ENCODE measurements around the gene PIGU.

The PIGU gene

DNA sequence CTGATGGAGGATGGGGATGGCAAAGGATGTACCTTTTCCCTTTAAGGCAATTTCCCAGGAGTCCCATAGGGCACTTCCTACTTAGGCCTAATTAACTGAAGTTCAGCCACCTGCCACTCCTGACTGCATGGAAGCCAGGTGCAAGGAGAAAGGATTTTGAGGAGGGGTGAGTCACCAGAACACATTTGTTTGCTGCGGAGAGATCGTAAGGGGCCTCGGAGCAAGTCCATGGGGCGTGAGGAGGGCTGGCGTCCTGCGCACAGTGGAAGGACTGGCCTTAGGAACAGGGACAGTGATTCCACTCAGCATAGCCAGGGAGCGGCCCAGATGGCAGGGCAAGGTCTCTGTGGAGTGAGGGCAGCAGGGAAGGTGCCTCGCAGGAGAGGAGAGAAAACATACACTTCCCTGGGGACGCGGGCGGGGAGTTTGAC is 130.1 kb downstream of the PIGU start:
- no peak overlapping the region for H2BK120ac ChIP-seq (ENCODE audit: low read depth, low read length)
- H2BK15ac ChIP-seq (replicated peaks; ENCODE audit: low read depth) = no peak overlapping the region
- no peak for DNase-seq

GRCh38 chr20:34544109-34544796 is 132.6 kb downstream of the PIGU start:
- Histone ChIP-seq H3K56ac (ENCODE audit: low read length) (peak overlapping the region; percentile 44), H3K4ac (ENCODE audit: low read depth, low read length) (no peak overlapping the region), H4K8ac (ENCODE audit: low read depth, low read length) (no peak overlapping the region), H3K79me1 (ENCODE audit: low read length) (no peaks in the 10 kb centered on the region), H3K9ac (ENCODE audit: low read length) (peak overlapping the region; percentile 60), H3K4me2 (ENCODE audit: low read length) (peak overlapping the region; percentile 64), H2BK5ac (ENCODE audit: low read length) (no peak overlapping the region), H2AK5ac (ENCODE audit: low read length) (no peak overlapping the region), H3K18ac (ENCODE audit: low read length) (no peak overlapping the region), H3K4me3 (ENCODE audit: low read length) (peak overlapping the region; percentile 27), H2BK15ac (replicated peaks; ENCODE audit: low read depth) (no peak overlapping the region), H3K23ac (ENCODE audit: low read length) (no peak overlapping the region), H3K4me1 (ENCODE audit: control insufficient read depth, low read depth, low read length) (no peaks in the 10 kb centered on the region), H3K27ac (ENCODE audit: low read depth, low read length) (no peak overlapping the region), H2BK120ac (ENCODE audit: low read depth, low read length) (no peak overlapping the region), H3K79me2 (ENCODE audit: control insufficient read depth, insufficient read depth, low read length) (no peaks in the 10 kb centered on the region), H3K27me3 (ENCODE audit: insufficient read depth, low read length, poor library complexity) (no peaks in the 10 kb centered on the region), H4K5ac (ENCODE audit: low read length) (no peak overlapping the region), H3K36me3 (ENCODE audit: control insufficient read depth, insufficient read depth, low read length) (no peaks in the 10 kb centered on the region)
- peak; percentile 53 for DNase-seq
- no CpG with 5 or more reads among the region's 19 CpGs for WGBS (ENCODE audit: extremely low coverage, insufficient coverage, low lambda C conversion rate)

More for the DNA sequence above, 130.1 kb downstream of the PIGU start:
- Histone ChIP-seq H3K56ac (ENCODE audit: low read length) (no peak overlapping the region), H4K8ac (ENCODE audit: low read depth, low read length) (no peak overlapping the region), H3K4me2 (ENCODE audit: low read length) (no peak overlapping the region), H3K23ac (ENCODE audit: low read length) (no peak overlapping the region), H3K79me2 (ENCODE audit: control insufficient read depth, insufficient read depth, low read length) (no peaks in the 10 kb centered on the region), H4K5ac (ENCODE audit: low read length) (no peak overlapping the region), H3K4me1 (ENCODE audit: control insufficient read depth, low read depth, low read length) (peaks cover 2% of the 10 kb centered on the region), H3K27ac (ENCODE audit: low read depth, low read length) (no peak overlapping the region), H3K9ac (ENCODE audit: low read length) (no peak overlapping the region), H2AK5ac (ENCODE audit: low read length) (no peak overlapping the region), H3K79me1 (ENCODE audit: low read length) (no peaks in the 10 kb centered on the region), H2BK5ac (ENCODE audit: low read length) (no peak overlapping the region), H3K4ac (ENCODE audit: low read depth, low read length) (no peak overlapping the region), H3K27me3 (ENCODE audit: insufficient read depth, low read length, poor library complexity) (no peaks in the 10 kb centered on the region), H3K4me3 (ENCODE audit: low read length) (no peak overlapping the region), H3K18ac (ENCODE audit: low read length) (no peak overlapping the region), H3K36me3 (ENCODE audit: control insufficient read depth, insufficient read depth, low read length) (no peaks in the 10 kb centered on the region)
- WGBS (ENCODE audit: extremely low coverage, insufficient coverage, low lambda C conversion rate) = no CpG with 5 or more reads among the region's 11 CpGs

GRCh38 chr20:34543463-34544056 is 133.3 kb downstream of the PIGU start:
- no peak overlapping the region for H3K18ac ChIP-seq (ENCODE audit: low read length)
- no peak overlapping the region for H2AK5ac ChIP-seq (ENCODE audit: low read length)
- no peak overlapping the region for H3K4me2 ChIP-seq (ENCODE audit: low read length)
- H2BK15ac ChIP-seq (replicated peaks; ENCODE audit: low read depth) = no peak overlapping the region
- no peak overlapping the region for H3K4ac ChIP-seq (ENCODE audit: low read depth, low read length)
- H3K4me1 ChIP-seq (ENCODE audit: control insufficient read depth, low read depth, low read length) = no peaks in the 10 kb centered on the region
- no peak overlapping the region for H3K27ac ChIP-seq (ENCODE audit: low read depth, low read length)
- WGBS (ENCODE audit: extremely low coverage, insufficient coverage, low lambda C conversion rate) = no CpG with 5 or more reads among the region's 12 CpGs
- H3K23ac ChIP-seq (ENCODE audit: low read length) = no peak overlapping the region
- H3K56ac ChIP-seq (ENCODE audit: low read length) = no peak overlapping the region
- no peak overlapping the region for H4K5ac ChIP-seq (ENCODE audit: low read length)
- H3K79me2 ChIP-seq (ENCODE audit: control insufficient read depth, insufficient read depth, low read length) = no peaks in the 10 kb centered on the region
- no peak overlapping the region for H2BK120ac ChIP-seq (ENCODE audit: low read depth, low read length)
- no peak overlapping the region for H2BK5ac ChIP-seq (ENCODE audit: low read length)
- H3K9ac ChIP-seq (ENCODE audit: low read length) = no peak overlapping the region
- DNase-seq = no peak
- H4K8ac ChIP-seq (ENCODE audit: low read depth, low read length) = no peak overlapping the region
- H3K36me3 ChIP-seq (ENCODE audit: control insufficient read depth, insufficient read depth, low read length) = no peaks in the 10 kb centered on the region
- no peaks in the 10 kb centered on the region for H3K27me3 ChIP-seq (ENCODE audit: insufficient read depth, low read length, poor library complexity)
- no peaks in the 10 kb centered on the region for H3K79me1 ChIP-seq (ENCODE audit: low read length)
- H3K4me3 ChIP-seq (ENCODE audit: low read length) = no peak overlapping the region

- H3K79me2 ChIP-seq (ENCODE audit: control insufficient read depth, insufficient read depth, low read length) = no peaks in the 10 kb centered on the region
- H2BK15ac ChIP-seq (replicated peaks; ENCODE audit: low read depth) = no peak overlapping the region
- no peak overlapping the region for H3K4ac ChIP-seq (ENCODE audit: low read depth, low read length)
- no peak overlapping the region for H3K4me3 ChIP-seq (ENCODE audit: low read length)
- H3K27me3 ChIP-seq (ENCODE audit: insufficient read depth, low read length, poor library complexity) = no peaks in the 10 kb centered on the region
- no peaks in the 10 kb centered on the region for H3K36me3 ChIP-seq (ENCODE audit: control insufficient read depth, insufficient read depth, low read length)
- H2BK5ac ChIP-seq (ENCODE audit: low read length) = no peak overlapping the region
- H4K8ac ChIP-seq (ENCODE audit: low read depth, low read length) = no peak overlapping the region
- H3K9ac ChIP-seq (ENCODE audit: low read length) = no peak overlapping the region
- no peak for DNase-seq
- H3K27ac ChIP-seq (ENCODE audit: low read depth, low read length) = no peak overlapping the region
- no peak overlapping the region for H3K23ac ChIP-seq (ENCODE audit: low read length)
- WGBS (ENCODE audit: extremely low coverage, insufficient coverage, low lambda C conversion rate) = no CpG with 5 or more reads among the region's 6 CpGs
- H2BK120ac ChIP-seq (ENCODE audit: low read depth, low read length) = no peak overlapping the region
- H3K18ac ChIP-seq (ENCODE audit: low read length) = no peak overlapping the region
- no peak overlapping the region for H3K56ac ChIP-seq (ENCODE audit: low read length)
- H2AK5ac ChIP-seq (ENCODE audit: low read length) = no peak overlapping the region
- no peak overlapping the region for H3K4me2 ChIP-seq (ENCODE audit: low read length)
- no peaks in the 10 kb centered on the region for H3K79me1 ChIP-seq (ENCODE audit: low read length)
- no peaks in the 10 kb centered on the region for H3K4me1 ChIP-seq (ENCODE audit: control insufficient read depth, low read depth, low read length)
- no peak overlapping the region for H4K5ac ChIP-seq (ENCODE audit: low read length)
Measured at GRCh38 chr20:34542439-34542838, 134.5 kb downstream of the PIGU start.

DNA sequence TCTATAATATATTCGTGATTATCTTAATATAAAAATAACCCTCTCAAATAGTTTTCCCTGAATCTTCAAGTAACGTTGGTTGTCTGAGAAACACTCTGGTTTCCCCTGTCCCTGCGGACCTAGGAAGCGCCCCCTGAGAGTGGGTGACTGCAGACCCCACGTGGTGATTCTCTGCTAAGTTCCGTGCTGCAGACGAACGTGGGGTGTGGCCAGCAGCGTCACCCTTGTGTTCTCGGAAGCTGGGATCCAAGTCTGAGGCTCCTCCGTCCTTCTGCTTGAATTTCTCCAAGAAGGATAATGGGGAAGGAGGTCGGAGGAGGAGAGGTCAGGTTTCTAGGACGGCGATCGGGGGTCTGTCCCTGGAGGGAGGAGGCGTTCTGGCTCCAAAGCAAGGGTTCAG is 135.0 kb downstream of the PIGU start:
- no CpG with 5 or more reads among the region's 16 CpGs for WGBS (ENCODE audit: extremely low coverage, insufficient coverage, low lambda C conversion rate)
- no peak overlapping the region for H2BK120ac ChIP-seq (ENCODE audit: low read depth, low read length)
- no peak overlapping the region for H3K23ac ChIP-seq (ENCODE audit: low read length)
- no peak overlapping the region for H3K27ac ChIP-seq (ENCODE audit: low read depth, low read length)
- H3K4me1 ChIP-seq (ENCODE audit: control insufficient read depth, low read depth, low read length) = no peaks in the 10 kb centered on the region
- H3K56ac ChIP-seq (ENCODE audit: low read length) = no peak overlapping the region
- no peak overlapping the region for H3K9ac ChIP-seq (ENCODE audit: low read length)
- no peak overlapping the region for H2BK15ac ChIP-seq (replicated peaks; ENCODE audit: low read depth)
- no peaks in the 10 kb centered on the region for H3K79me2 ChIP-seq (ENCODE audit: control insufficient read depth, insufficient read depth, low read length)
- no peaks in the 10 kb centered on the region for H3K36me3 ChIP-seq (ENCODE audit: control insufficient read depth, insufficient read depth, low read length)
- H4K8ac ChIP-seq (ENCODE audit: low read depth, low read length) = no peak overlapping the region
- no peak overlapping the region for H2AK5ac ChIP-seq (ENCODE audit: low read length)
- H2BK5ac ChIP-seq (ENCODE audit: low read length) = no peak overlapping the region
- H3K79me1 ChIP-seq (ENCODE audit: low read length) = no peaks in the 10 kb centered on the region
- no peak overlapping the region for H4K5ac ChIP-seq (ENCODE audit: low read length)
- H3K27me3 ChIP-seq (ENCODE audit: insufficient read depth, low read length, poor library complexity) = no peaks in the 10 kb centered on the region
- DNase-seq = no peak
- no peak overlapping the region for H3K18ac ChIP-seq (ENCODE audit: low read length)
- no peak overlapping the region for H3K4me2 ChIP-seq (ENCODE audit: low read length)
- H3K4ac ChIP-seq (ENCODE audit: low read depth, low read length) = no peak overlapping the region
- no peak overlapping the region for H3K4me3 ChIP-seq (ENCODE audit: low read length)

All from mesendoderm (in vitro differentiated cells).